DOHH2 (cell line): ENCODE results near the gene LEFTY2.

Source experiments
- H3F3A ChIP-seq: fragments of 200-600 bp; sonication (generic), shearing (Covaris generic); 2 replicates; pipeline ENCODE4 v1.6.0; 2016; ENCODE audit warnings: antibody characterized with exemption, mild to moderate bottlenecking; ENCODE audit not compliant: control insufficient read depth, insufficient read depth
- H3K27ac ChIP-seq: fragments of 200-600 bp; sonication (generic); 2 replicates; pipeline ENCODE4 v1.5.1; 2014; ENCODE audit warnings: low read depth, mild to moderate bottlenecking, low read length, moderate library complexity
- H3K27me3 ChIP-seq: fragments of 200-600 bp; sonication (generic); 2 replicates; pipeline ENCODE4 v1.6.1; 2014; ENCODE audit warnings: mild to moderate bottlenecking, low read length, mixed read lengths; ENCODE audit not compliant: control insufficient read depth
- H3K36me3 ChIP-seq: fragments of 200-600 bp; sonication (generic); 2 replicates; pipeline ENCODE4 v1.6.1; 2014; ENCODE audit warnings: mild to moderate bottlenecking, low read length, moderate library complexity, mixed read lengths; ENCODE audit not compliant: control insufficient read depth
- H3K4me1 ChIP-seq: fragments of 200-600 bp; sonication (generic); 2 replicates; pipeline ENCODE4 v1.6.1; 2014; ENCODE audit warnings: mild to moderate bottlenecking, low read length, mixed read lengths; ENCODE audit not compliant: control insufficient read depth
- H3K4me2 ChIP-seq: fragments of 200-600 bp; sonication (generic); 2 replicates; pipeline ENCODE4 v1.6.0; 2014; ENCODE audit warnings: mild to moderate bottlenecking, low read length, moderate library complexity
- H3K4me3 ChIP-seq: fragments of 200-600 bp; sonication (generic); 2 replicates; pipeline ENCODE4 v1.5.1; 2014; ENCODE audit warnings: mild to moderate bottlenecking, low read length, mixed read lengths
- H3K79me2 ChIP-seq: fragments of 200-600 bp; sonication (generic); 2 replicates; pipeline ENCODE4 v1.6.1; 2014; ENCODE audit warnings: mild to moderate bottlenecking, low read length, mixed read lengths; ENCODE audit not compliant: control insufficient read depth
- H3K9me2 ChIP-seq: fragments of 200-600 bp; sonication (generic); replicated peaks from 2 replicates; pipeline ENCODE4 v1.6.1; 2014; ENCODE audit warnings: mild to moderate bottlenecking, low read length, mixed read lengths; ENCODE audit not compliant: control insufficient read depth
- H3K9me3 ChIP-seq: fragments of 200-600 bp; sonication (generic); 2 replicates; pipeline ENCODE4 v1.6.1; 2014; ENCODE audit warnings: antibody characterized with exemption, low read length, mixed read lengths; ENCODE audit not compliant: control insufficient read depth, insufficient read depth
- H4K20me1 ChIP-seq: fragments of 200-600 bp; sonication (generic); 2 replicates; pipeline ENCODE4 v1.6.0; 2014; ENCODE audit warnings: low read depth, mild to moderate bottlenecking, antibody characterized with exemption, low read length, moderate library complexity; ENCODE audit not compliant: control insufficient read depth, insufficient read depth
- CTCF ChIP-seq: fragments of 200-600 bp; sonication (generic); IDR thresholded peaks from one replicate; pipeline ENCODE4 v1.5.1; 2014; ENCODE audit warnings: antibody characterized with exemption, mild to moderate bottlenecking, low read depth, low read length; ENCODE audit not compliant: poor library complexity, severe bottlenecking
- EZH2phosphoT487 ChIP-seq: fragments of 200-600 bp; sonication (generic); IDR thresholded peaks from 2 replicates; pipeline ENCODE4 v1.6.1; 2017; ENCODE audit warnings: borderline replicate concordance, mild to moderate bottlenecking, antibody characterized with exemption, low read length, moderate library complexity, mixed read lengths

The LEFTY2 gene

GRCh38 chr1:225965231-225965630 is 24.2 kb upstream of the LEFTY2 start:
- H3K4me3 ChIP-seq = no peak overlapping the region
- TF ChIP-seq EZH2phosphoT487 (no peak), CTCF (no peak)
- no peaks in the 10 kb centered on the region for H3K79me2 ChIP-seq
- H3K27me3 ChIP-seq = no peaks in the 10 kb centered on the region
- no peak overlapping the region for H3K4me2 ChIP-seq
- H3K36me3 ChIP-seq = no peaks in the 10 kb centered on the region
- no peaks in the 10 kb centered on the region for H3K9me2 ChIP-seq
- H3K9me3 ChIP-seq = no peaks in the 10 kb centered on the region
- H4K20me1 ChIP-seq = no peaks in the 10 kb centered on the region
- H3F3A ChIP-seq = no peaks in the 10 kb centered on the region
- H3K27ac ChIP-seq = no peak overlapping the region
- no peaks in the 10 kb centered on the region for H3K4me1 ChIP-seq

GRCh38 chr1:225963735-225964530 is 22.9 kb upstream of the LEFTY2 start:
- H3F3A ChIP-seq = no peaks in the 10 kb centered on the region
- no peaks in the 10 kb centered on the region for H4K20me1 ChIP-seq
- H3K27ac ChIP-seq = no peak overlapping the region
- no peaks in the 10 kb centered on the region for H3K79me2 ChIP-seq
- H3K4me2 ChIP-seq = no peak overlapping the region
- no peak overlapping the region for H3K4me3 ChIP-seq
- no peak for TF ChIP-seq CTCF
- TF ChIP-seq EZH2phosphoT487 = no peak
- no peaks in the 10 kb centered on the region for H3K9me3 ChIP-seq
- no peaks in the 10 kb centered on the region for H3K9me2 ChIP-seq
- H3K4me1 ChIP-seq = no peaks in the 10 kb centered on the region
- H3K36me3 ChIP-seq = no peaks in the 10 kb centered on the region
- H3K27me3 ChIP-seq = no peaks in the 10 kb centered on the region

GRCh38 chr1:225962440-225962975 is 21.5 kb upstream of the LEFTY2 start:
- H3K79me2 ChIP-seq = no peaks in the 10 kb centered on the region
- no peaks in the 10 kb centered on the region for H3F3A ChIP-seq
- no peaks in the 10 kb centered on the region for H3K36me3 ChIP-seq
- H4K20me1 ChIP-seq = no peaks in the 10 kb centered on the region
- no peaks in the 10 kb centered on the region for H3K4me1 ChIP-seq
- H3K27ac ChIP-seq = no peak overlapping the region
- H3K9me3 ChIP-seq = no peaks in the 10 kb centered on the region
- no peak overlapping the region for H3K4me3 ChIP-seq
- peak; percentile 98 for TF ChIP-seq CTCF
- TF ChIP-seq EZH2phosphoT487 = no peak
- no peak overlapping the region for H3K4me2 ChIP-seq
- H3K27me3 ChIP-seq = 0 out of 2 replicates have a peak, but pooled peaks cover under 1% of the 10 kb centered on the region
- H3K9me2 ChIP-seq = no peaks in the 10 kb centered on the region
